GOT3 (cell line): ENCODE results near the gene POP4.

Experiments
- DNase-seq: peaks from one replicate; lab custom pipeline; 2025; ENCODE audit warnings: mixed read lengths; lab: John Stamatoyannopoulos, UW

Gene POP4

DNA sequence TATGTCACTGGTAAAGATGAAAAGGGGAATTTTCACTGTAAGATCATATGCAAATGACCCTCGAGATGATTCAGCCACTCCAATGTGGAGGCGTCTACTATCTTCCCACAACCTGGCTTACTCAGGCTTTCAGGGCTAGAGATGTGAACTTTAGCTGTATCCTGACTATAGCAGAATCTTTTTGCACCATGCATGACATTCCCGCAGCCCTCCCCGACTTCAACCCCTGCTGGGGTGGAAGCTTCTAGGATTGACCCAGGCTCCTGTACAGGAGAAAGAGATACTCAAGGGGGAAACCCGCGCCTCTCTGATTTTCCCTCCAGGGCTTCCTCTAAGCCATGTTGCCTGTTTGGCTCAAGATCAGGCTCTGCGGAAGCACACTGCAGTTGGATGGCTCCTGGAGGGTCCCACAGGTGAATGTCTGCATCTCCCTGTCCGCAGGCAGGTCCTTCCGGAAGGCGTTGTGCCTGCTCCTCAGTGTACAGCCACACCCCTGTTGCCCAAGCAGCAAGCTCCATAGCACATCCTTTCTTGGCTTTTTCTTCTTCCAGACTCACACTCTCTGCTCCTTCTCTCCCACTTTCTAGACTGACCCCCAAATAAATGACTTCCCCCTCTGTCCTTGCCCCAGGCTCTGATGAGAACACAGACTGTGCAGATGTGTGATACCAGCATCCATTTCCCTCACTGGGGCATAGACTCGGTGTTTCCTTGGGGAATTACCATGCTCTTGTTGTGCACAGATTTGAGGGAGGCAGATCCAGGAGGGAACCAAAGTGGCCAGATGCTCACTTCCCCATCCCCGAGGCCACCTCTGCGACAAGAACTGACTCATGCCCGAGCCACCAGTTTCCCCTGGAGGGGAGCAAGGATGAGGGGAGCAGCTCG is 29.1 kb upstream of the POP4 start:
- DNase-seq: no peak

GRCh38 chr19:29577649-29577963 is 28.5 kb upstream of the POP4 start:
- DNase-seq: no peak

GRCh38 chr19:29578349-29578748 is 27.7 kb upstream of the POP4 start:
- no peak for DNase-seq

- DNase-seq: no peak
Measured at GRCh38 chr19:29579308-29579910, 26.7 kb upstream of the POP4 start.

DNA sequence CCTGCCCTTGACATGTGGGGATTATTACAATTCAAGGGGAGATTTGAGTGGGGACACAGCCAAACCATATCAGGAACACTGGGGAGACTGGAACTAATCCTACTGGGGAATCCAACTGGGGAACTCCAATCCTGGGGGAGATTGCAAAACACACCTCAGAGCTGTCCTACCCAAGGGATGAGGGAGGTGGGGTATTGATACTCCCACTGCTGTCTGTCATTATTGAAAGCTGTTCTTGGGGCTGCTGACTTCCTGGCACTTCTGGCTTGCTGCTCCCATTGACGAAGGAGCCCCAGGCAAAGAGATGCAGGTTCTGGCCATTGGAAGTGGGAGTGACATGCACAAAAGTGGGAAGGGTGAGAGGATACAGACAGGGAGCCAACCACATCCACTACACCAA is 24.7 kb upstream of the POP4 start:
- DNase-seq: no peak

DNA sequence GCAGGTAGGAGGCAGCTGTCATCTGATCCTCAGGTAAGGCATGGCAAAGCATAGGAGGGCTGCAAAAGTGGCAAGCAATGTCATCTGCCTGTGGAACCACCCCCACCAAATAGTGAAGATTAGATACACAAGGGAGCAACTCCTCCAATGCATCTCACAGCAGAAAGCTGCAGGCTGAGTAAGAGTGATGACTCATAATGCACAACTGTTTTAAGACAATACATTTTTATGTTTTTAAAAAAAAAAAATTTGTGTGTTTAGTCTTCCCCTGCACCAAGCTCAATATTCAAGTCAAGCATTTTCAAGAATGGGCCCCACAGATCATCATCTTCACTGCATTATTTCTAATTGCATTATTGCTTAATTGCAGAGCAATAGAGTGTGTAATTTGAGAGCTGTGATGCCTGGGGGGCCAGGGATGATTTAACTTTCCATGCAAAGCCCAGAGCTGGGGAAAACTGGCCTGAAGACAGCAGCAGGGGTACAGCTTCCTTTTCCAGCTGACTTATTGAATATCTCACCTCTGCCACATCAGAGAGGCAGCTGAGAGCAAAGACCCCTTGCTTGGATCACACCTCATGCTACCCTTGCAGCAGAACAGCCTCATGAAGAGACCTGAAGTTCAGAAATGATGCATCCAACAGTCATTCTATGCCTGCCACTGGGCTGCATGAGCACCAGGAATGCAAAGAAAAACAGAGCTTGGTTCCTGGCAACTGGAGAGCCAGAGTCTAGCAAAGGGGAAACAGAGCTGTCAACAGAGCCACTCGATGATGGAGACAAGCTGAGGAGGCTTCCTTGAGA is 22.7 kb upstream of the POP4 start:
- DNase-seq: no peak

DNA sequence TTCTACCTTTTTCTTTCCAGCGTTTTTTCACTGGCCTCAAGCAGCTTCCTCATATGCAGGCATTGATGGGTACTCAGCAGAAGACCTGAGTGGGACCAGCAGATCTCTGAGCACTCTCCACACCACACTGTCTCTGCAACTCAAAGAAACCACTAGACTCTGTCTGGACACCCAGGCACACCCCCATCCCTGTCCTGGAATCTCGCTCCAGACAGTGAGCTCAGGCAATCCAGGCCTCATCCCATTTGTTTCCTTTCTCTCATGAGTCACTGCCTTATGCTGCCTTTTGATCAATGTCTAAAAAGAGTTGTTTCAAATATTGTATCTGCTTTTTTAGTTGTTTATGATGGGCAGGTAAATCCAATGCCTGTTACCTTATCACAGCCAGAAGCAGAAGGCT is 19.7 kb upstream of the POP4 start:
- no peak for DNase-seq

GRCh38 chr19:29587059-29587458 is 19.0 kb upstream of the POP4 start:
- no peak for DNase-seq

- DNase-seq: no peak
Measured at GRCh38 chr19:29587518-29587986, 18.5 kb upstream of the POP4 start.

DNA sequence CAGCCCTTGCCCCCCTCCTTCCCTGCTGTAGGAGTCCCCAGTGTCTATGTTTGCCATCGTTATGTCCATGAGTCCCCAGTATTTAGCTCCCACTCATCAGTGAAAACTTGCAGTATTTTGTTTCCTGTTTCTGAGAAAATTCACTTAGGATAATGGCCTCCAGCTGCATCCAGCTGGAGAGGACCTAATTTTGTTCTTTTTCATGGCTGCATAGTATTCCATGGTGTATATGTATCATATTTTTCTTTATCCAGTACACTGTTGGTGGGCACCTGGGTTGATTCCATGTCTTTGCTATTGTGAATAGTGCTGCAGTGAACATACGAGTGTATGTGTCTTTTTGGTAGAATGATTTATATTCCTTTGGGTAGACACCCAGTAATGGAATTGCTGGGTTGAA is 18.0 kb upstream of the POP4 start:
- DNase-seq: no peak

DNA sequence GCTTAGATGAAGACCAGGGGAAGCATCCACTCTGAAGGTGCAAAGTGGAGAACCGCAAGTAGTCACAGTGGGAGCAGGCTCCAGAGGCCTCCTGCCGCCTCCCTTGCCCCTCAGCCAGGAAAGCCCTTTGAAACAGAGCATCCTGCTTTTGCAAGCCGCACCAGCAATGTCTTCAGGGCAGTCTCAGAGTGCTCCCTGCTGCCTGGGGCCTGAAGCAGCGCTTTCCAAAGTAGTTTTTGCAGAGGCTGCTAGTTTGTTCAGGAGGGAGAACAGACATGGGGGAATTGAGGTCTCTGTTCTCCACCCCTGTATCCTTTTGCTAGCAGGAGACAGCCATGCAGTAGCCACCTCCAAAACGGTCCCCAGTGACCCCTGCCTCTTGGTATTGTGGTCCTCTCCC is 15.8 kb upstream of the POP4 start:
- DNase-seq: no peak

DNA sequence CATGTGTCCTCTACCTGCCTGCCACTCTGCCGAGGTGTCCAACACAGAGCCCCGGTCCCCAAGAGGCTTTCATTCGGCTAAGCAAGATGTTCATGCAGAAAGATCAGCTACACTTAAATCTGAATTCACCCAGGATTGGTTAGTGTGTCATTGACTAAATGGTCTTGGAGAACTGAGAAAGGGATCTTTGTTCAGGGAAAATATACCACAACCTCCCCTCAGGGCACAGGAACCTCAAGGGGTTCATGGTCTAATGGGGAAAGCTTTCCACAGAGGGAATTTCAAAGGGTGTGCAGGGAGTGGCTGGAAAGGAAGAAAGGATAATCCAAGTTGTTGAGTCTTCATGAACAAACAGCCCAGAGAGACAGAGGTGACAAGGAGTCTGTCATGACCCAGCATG is 14.4 kb upstream of the POP4 start:
- no peak for DNase-seq

GRCh38 chr19:29593869-29594268 is 12.2 kb upstream of the POP4 start:
- no peak for DNase-seq

- DNase-seq: no peak
Measured at GRCh38 chr19:29596080-29596727, 9.9 kb upstream of the POP4 start.

DNA sequence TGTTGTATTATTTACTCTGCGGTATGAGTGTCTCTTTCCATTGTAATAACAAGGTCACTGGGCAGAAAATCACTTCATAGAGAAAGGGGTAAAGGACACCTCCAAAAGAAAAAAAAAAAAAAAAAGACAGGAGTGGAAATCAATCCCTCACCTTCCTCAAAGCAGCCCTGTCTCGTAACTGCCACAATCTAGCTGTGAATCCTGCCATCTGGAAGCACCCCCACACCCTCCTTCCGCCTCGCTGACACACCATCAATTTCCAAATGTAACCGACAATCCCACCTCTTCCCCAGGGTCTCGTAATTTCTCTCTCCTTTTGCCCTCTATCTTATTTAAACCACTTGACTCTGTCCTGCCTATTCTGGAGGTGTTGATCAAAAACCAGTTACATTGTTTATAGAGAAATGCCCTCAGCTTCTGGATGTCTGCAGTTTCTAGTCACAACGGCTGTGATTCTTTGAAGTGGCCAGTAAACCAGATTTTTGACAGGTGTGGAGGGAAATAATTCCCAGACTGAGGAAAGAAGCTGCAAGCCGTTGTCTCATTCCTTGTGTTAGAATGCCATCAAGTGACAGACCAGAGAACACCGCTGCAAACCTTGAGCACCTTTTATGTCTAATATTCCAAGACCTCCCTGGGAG is 9.1 kb upstream of the POP4 start:
- no peak for DNase-seq

GRCh38 chr19:29598036-29598435 is 8.0 kb upstream of the POP4 start:
- DNase-seq: no peak

DNA sequence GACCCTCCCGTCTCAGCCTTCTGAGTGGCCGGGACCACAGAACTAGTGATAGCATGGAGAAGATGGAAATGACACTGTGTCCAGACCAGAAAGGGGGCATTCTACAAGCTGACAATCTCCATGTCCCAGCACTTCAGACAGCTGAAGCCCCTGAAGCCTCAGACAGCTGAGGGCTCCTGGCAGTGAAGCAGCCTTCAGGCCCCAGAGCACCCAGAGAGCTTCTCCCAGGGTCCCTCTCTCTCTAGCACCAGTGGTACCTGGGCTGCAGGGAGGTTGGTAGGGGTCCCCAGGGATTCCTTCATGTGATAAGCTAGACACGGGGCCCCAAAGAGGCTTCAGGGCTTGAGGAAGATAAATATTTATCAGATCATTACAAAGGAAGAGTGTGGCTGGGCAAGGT is 7.6 kb upstream of the POP4 start:
- no peak for DNase-seq

GRCh38 chr19:29603308-29603707 is 2.8 kb upstream of the POP4 start:
- DNase-seq: no peak

GRCh38 chr19:29606420-29606747 is 301 bp downstream of the POP4 start:
- DNase-seq: no peak

DNA sequence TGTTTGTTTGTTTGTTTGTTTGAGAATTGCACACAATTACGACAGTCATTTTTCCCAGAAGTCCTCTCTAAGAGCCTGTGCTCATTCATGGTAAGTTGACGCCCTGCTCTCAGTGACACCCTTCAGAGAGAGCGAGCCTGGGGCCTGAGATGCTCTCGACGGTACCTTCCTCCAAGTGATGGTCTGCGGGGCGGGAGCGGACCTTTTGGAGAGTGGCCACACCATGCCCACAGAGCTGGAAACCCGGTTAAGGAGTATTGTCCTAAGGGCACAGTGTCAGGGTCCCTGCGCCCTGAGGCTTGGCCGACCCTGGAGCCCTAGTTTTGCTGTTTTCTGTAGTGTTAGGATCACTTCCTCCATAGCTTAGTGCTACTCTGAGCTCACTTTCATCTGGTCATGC is 3.6 kb downstream of the POP4 start:
- no peak for DNase-seq

GRCh38 chr19:29610213-29610573 is 4.1 kb downstream of the POP4 start:
- no peak for DNase-seq
